Measurements from ENCODE around the gene CDC25B. TPM values are rescaled to one million over a fixed set of nuclear protein-coding genes. Genes with fewer than 3 reads are reported as not detected.

Gene CDC25B
- total and polyA plus RNA-seq, 8 donors = 9.4 to 56.5 (median 25.1) TPM

DNA sequence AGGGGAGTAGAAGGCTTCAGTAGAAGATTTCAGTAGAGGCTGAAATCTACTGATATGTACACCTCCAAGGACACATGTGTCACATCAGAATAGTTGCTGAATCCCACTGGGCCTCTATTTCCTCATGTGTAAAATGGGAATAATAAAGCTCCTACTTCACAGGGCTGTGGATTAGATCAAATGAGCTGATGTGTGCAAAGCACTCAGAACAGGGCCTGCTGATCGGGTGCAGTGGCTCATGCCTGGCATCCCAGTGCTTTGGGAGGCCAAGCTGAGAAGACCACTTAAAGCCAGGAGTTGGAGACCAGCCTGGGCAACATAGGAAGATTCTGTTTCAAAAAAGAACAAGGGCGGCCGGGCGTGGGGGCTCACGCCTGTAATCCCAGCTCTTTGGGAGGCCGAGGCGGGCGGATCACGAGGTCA is 16.2 kb downstream of the CDC25B start:
- WGBS, 5 donors = 87 to 94% (median 93%) methylated on average over 9 of the region's 9 CpGs
- H3K4me1 ChIP-seq = peaks cover 55 to 75% (median 67%) of the 10 kb centered on the region in 4 donors
- DNase-seq = no peak

GRCh38 chr20:3812975-3813847 is 17.1 kb downstream of the CDC25B start:
- H3K4me3 ChIP-seq = no peak overlapping the region
- intact Hi-C loops (cut with DNase I; ENCODE audit: low total_unique reads) = no loop called here
- no peaks in the 10 kb centered on the region for H3K9me3 ChIP-seq
- DNase-seq = peak; percentile 39 to 41
- WGBS, 5 donors = 34 to 52% (median 39%) methylated on average over 8 of the region's 8 CpGs
- peak overlapping the region; percentile 87 to 99 (median 92) for H3K27ac ChIP-seq
- TF ChIP-seq POLR2AphosphoS5 (IDR thresholded peaks at IDR 0.05) (peak in 1 of 3 donors; percentile 21), POLR2A (IDR thresholded peaks at IDR 0.05) (no peak), EP300 (IDR thresholded peaks at IDR 0.05) (no peak)
- H3K4me1 ChIP-seq = peaks cover 49 to 71% (median 61%) of the 10 kb centered on the region in 4 donors
- no peaks in the 10 kb centered on the region for H3K27me3 ChIP-seq
- H3K36me3 ChIP-seq = no peaks in the 10 kb centered on the region

More for the DNA sequence above, 16.2 kb downstream of the CDC25B start:
- no peaks in the 10 kb centered on the region for H3K27me3 ChIP-seq
- H3K4me3 ChIP-seq = no peak overlapping the region
- intact Hi-C loops (cut with DNase I; ENCODE audit: low total_unique reads) = no loop called here
- H3K36me3 ChIP-seq = no peaks in the 10 kb centered on the region
- TF ChIP-seq EP300 (IDR thresholded peaks at IDR 0.05) = no peak
- no peak for TF ChIP-seq POLR2A (IDR thresholded peaks at IDR 0.05)
- no peak for TF ChIP-seq POLR2AphosphoS5 (IDR thresholded peaks at IDR 0.05)
- TF ChIP-seq CTCF (IDR thresholded peaks at IDR 0.05) = no peak
- peak overlapping the region; percentile 87 to 99 (median 92) for H3K27ac ChIP-seq
- no peaks in the 10 kb centered on the region for H3K9me3 ChIP-seq

DNA sequence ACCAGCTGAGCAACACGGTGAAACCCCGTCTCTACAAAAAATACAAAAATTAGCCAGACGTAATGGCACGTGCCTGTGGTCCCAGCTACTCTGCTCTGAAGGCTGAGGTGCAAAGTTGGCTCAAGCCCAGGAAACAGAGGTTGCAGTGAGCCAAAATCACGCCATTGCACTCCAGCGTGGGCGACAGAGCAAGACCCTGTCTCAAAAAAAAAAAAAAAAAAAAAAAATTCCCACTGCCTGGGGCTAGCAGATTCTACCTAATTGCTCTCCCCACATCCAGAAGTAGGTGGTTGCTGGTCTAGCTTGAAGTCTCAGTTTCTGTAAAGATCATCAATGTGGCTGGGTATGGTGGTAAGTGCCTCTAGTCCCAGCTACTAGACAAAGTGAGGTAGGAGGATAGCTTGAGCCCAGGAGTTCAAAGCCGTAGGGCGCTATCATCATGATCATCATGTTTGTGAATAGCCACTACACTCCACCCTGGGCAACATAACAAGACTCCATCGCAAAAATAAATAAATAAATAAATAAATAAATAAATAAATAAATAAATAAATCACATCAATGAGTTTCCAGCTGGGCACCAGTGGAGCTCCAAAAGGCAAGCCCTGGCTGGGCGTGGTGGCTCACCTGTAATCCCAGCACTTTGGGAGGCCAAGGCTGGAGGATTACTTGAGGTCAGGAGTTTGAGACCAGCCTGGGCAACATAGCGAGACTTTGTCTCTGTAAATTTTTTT is 17.9 kb downstream of the CDC25B start:
- H3K4me1 ChIP-seq = peaks cover 52 to 71% (median 63%) of the 10 kb centered on the region in 4 donors
- DNase-seq = no peak
- TF ChIP-seq POLR2A (IDR thresholded peaks at IDR 0.05) = no peak
- no peak for TF ChIP-seq CTCF (IDR thresholded peaks at IDR 0.05)
- no peak for TF ChIP-seq POLR2AphosphoS5 (IDR thresholded peaks at IDR 0.05)
- TF ChIP-seq EP300 (IDR thresholded peaks at IDR 0.05) = no peak
- no peaks in the 10 kb centered on the region for H3K27me3 ChIP-seq
- H3K27ac ChIP-seq = peak overlapping the region; percentile 73 to 99 (median 88)
- no peaks in the 10 kb centered on the region for H3K36me3 ChIP-seq
- 55 to 66% (median 62%) methylated on average over 12 of the region's 12 CpGs for WGBS, 5 donors
- no peak overlapping the region for H3K4me3 ChIP-seq
- no peaks in the 10 kb centered on the region for H3K9me3 ChIP-seq
- intact Hi-C loops (cut with DNase I; ENCODE audit: low total_unique reads) = no loop called here

DNA sequence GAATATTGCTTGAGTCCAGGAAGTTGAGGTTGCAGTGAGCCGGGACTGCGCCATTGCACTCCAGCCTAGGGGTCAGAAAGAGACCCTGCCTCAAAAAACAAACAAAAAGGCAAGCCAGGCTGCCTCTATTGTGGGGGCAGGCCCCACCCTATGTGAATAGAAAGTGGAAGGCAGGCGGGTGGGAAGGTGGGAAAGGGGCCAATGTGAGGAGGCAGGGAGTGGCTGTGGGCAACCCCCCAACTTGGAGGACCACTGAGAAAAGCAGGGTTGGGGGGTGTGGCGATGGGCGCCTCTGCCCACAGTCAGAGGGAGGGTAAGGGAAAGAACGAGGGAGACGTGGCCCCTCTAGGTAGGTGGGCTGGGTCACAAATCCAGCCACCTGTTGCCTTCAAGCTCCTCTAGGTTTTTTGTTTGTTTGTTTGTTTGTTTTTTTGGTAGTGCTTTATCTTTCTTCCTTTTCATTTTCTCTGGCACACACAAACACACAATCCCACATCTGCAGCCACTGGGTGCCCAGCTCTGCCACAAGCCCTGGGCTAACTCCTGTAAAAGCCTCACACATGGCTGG is 18.9 kb downstream of the CDC25B start:
- intact Hi-C loops (cut with DNase I; ENCODE audit: low total_unique reads) = no loop called here
- TF ChIP-seq CTCF (IDR thresholded peaks at IDR 0.05) = no peak
- Histone ChIP-seq H3K4me3 (no peak overlapping the region), H3K27ac (peak overlapping the region in 1 of 5 donors; percentile 20), H3K27me3 (no peaks in the 10 kb centered on the region), H3K9me3 (no peaks in the 10 kb centered on the region), H3K36me3 (no peaks in the 10 kb centered on the region), H3K4me1 (peaks cover 53 to 74% (median 66%) of the 10 kb centered on the region in 4 donors)
- 69 to 83% (median 73%) methylated on average over 7 of the region's 7 CpGs for WGBS, 5 donors
- DNase-seq = no peak

All from stomach (tissue), 9 donors.